ENCODE results near the gene LDHAL6A. TPM values are rescaled to one million over a fixed set of nuclear protein-coding genes. Genes with fewer than 3 reads are reported as not detected.

LDHAL6A gene
- polyA plus RNA-seq, 1 experiment = not detected

DNA sequence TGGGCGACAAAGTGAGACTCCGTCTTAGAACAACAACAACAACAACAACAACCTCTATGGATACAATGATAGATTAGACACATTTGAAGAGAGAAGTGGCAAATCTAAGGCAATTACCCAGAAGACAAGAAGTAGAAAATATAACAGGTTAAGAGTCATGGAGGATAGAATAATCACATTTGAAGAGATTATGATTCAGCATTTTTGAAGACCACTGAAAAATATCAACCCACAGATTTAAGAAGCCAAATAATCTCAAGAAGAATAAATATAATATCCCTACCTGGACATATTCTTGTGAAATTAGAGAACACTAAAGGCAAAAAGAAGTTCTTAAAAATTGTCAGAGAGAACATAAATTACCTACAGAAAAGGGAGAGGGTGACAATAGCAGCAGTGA lies 35.6 kb upstream of the LDHAL6A start:
- TF ChIP-seq, protein P1, sequence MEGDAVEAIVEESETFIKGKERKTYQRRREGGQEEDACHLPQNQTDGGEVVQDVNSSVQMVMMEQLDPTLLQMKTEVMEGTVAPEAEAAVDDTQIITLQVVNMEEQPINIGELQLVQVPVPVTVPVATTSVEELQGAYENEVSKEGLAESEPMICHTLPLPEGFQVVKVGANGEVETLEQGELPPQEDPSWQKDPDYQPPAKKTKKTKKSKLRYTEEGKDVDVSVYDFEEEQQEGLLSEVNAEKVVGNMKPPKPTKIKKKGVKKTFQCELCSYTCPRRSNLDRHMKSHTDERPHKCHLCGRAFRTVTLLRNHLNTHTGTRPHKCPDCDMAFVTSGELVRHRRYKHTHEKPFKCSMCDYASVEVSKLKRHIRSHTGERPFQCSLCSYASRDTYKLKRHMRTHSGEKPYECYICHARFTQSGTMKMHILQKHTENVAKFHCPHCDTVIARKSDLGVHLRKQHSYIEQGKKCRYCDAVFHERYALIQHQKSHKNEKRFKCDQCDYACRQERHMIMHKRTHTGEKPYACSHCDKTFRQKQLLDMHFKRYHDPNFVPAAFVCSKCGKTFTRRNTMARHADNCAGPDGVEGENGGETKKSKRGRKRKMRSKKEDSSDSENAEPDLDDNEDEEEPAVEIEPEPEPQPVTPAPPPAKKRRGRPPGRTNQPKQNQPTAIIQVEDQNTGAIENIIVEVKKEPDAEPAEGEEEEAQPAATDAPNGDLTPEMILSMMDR (IDR thresholded peaks at IDR 0.05; ENCODE audit: low read depth, low read length) = no peak
- CTCF ChIA-PET = no interaction called here

GRCh38 chr11:18427240-18427639 lies 28.4 kb upstream of the LDHAL6A start:
- CTCF ChIA-PET = interaction anchor here (0.5 kb wide), 2 partner anchors 278 to 285 kb away, joined by 3 to 4 read pairs; no protein-coding TSS in a partner anchor

More for the DNA sequence above, 35.6 kb upstream of the LDHAL6A start:
- H3K27me3 ChIP-seq (ENCODE audit: control insufficient read depth, insufficient read depth, low read length) = no peaks in the 10 kb centered on the region
- DNase-seq (ENCODE audit: low read depth, low spot score) = no peak
- POLR2A ChIA-PET = no interaction called here
- H3K9me3 ChIP-seq (ENCODE audit: control insufficient read depth, insufficient read depth, low read length) = no peaks in the 10 kb centered on the region
- no peak overlapping the region for H3K4me3 ChIP-seq (ENCODE audit: low read depth, low read length)
- no peak overlapping the region for H3K27ac ChIP-seq (ENCODE audit: low read depth, low read length)

DNA sequence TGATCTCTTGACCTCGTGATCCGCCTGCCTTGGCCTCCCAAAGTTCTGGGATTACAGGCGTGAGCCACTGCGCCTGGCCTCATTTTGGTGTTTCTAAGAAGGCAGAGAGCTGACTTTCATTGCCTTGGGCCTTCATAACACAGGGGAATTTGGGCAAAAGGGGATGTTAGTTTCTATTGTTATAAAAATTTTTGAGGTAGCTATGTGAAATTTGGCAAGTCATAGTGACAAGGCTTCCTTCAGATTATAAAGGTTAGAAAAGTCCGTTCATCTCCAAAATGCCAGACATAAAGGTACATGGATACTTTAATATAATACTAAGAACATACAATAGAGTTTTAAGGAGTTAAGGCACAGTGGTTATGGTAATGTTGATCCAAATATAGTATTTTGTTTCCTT lies 26.3 kb upstream of the LDHAL6A start:
- H3K4me3 ChIP-seq (ENCODE audit: low read depth, low read length) = no peak overlapping the region
- no peak overlapping the region for H3K27ac ChIP-seq (ENCODE audit: low read depth, low read length)
- H3K27me3 ChIP-seq (ENCODE audit: control insufficient read depth, insufficient read depth, low read length) = no peaks in the 10 kb centered on the region
- CTCF ChIA-PET = no interaction called here
- POLR2A ChIA-PET = no interaction called here
- TF ChIP-seq, protein P1 (IDR thresholded peaks at IDR 0.05; ENCODE audit: low read depth, low read length) = no peak
- H3K9me3 ChIP-seq (ENCODE audit: control insufficient read depth, insufficient read depth, low read length) = no peaks in the 10 kb centered on the region
- no peak for DNase-seq (ENCODE audit: low read depth, low spot score)

More at GRCh38 chr11:18427240-18427639, 28.4 kb upstream of the LDHAL6A start:
- Histone ChIP-seq H3K27ac (ENCODE audit: low read depth, low read length) (no peak overlapping the region), H3K4me3 (ENCODE audit: low read depth, low read length) (no peak overlapping the region), H3K27me3 (ENCODE audit: control insufficient read depth, insufficient read depth, low read length) (no peaks in the 10 kb centered on the region), H3K9me3 (ENCODE audit: control insufficient read depth, insufficient read depth, low read length) (no peaks in the 10 kb centered on the region)
- POLR2A ChIA-PET = no interaction called here
- TF ChIP-seq, protein P1 (IDR thresholded peaks at IDR 0.05; ENCODE audit: low read depth, low read length) = no peak
- no peak for DNase-seq (ENCODE audit: low read depth, low spot score)

GRCh38 chr11:18438691-18439090 lies 17.0 kb upstream of the LDHAL6A start:
- ChIA-PET POLR2A (no interaction called here), CTCF (no interaction called here)
- Histone ChIP-seq H3K27me3 (ENCODE audit: control insufficient read depth, insufficient read depth, low read length) (no peaks in the 10 kb centered on the region), H3K4me3 (ENCODE audit: low read depth, low read length) (no peak overlapping the region), H3K27ac (ENCODE audit: low read depth, low read length) (no peak overlapping the region), H3K9me3 (ENCODE audit: control insufficient read depth, insufficient read depth, low read length) (peaks cover 3% of the 10 kb centered on the region; the same call in 1 of the 2 replicates)
- TF ChIP-seq, protein P1 (IDR thresholded peaks at IDR 0.05; ENCODE audit: low read depth, low read length) = no peak
- no peak for DNase-seq (ENCODE audit: low read depth, low spot score)

DNA sequence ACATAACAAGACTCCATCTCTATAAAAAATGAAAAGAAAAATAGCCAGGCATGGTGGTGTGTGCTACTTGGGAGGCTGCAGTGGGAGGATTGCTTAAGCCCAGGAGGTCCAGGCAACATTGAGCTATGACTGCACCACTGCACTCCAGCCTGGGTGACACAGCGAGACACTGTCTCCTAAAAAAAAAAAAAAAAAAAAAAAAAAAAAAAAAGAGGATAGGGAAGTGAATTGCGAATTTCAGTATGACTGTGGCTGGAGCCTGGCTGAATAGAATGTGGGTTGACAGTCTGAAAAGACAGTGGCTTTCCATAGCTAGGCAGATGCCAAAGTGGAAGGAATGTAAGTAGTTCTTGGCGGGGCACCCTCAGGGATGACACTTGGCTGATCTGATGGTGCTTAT lies 6.4 kb upstream of the LDHAL6A start:
- H3K27ac ChIP-seq (ENCODE audit: low read depth, low read length) = no peak overlapping the region
- no peaks in the 10 kb centered on the region for H3K9me3 ChIP-seq (ENCODE audit: control insufficient read depth, insufficient read depth, low read length)
- H3K27me3 ChIP-seq (ENCODE audit: control insufficient read depth, insufficient read depth, low read length) = peaks cover 4% of the 10 kb centered on the region
- no peak for DNase-seq (ENCODE audit: low read depth, low spot score)
- H3K4me3 ChIP-seq (ENCODE audit: low read depth, low read length) = no peak overlapping the region
- TF ChIP-seq, protein P1 (IDR thresholded peaks at IDR 0.05; ENCODE audit: low read depth, low read length) = no peak
- CTCF ChIA-PET = no interaction called here
- POLR2A ChIA-PET = no interaction called here
